Measurements from ENCODE around the gene GOLGA1.

GOLGA1 gene

GRCh38 chr9:124830593-124830992 lies 110.3 kb downstream of the GOLGA1 start:
- no peak for DNase-seq

- no peak for DNase-seq
Observed at GRCh38 chr9:124829334-124829669, 111.6 kb downstream of the GOLGA1 start.

- no peak for DNase-seq
Observed at GRCh38 chr9:124828489-124829333, 112.2 kb downstream of the GOLGA1 start.

Measured in stimulated activated CD4-positive, alpha-beta T cell treated with anti-CD3 and anti-CD28 coated beads, Interleukin-15, amount 100 ng/mL, for 24 hours (primary cell).